K562 (cell line): Measurements from ENCODE around the gene PNPLA2. TPM values are rescaled to one million over a fixed set of nuclear protein-coding genes. Genes with fewer than 3 reads are reported as not detected.
A peak's percentile ranks its signal among the peaks of the same experiment; 100 is the strongest.

Experiments
- ARNT ChIP-seq, 2 experiments: fragments of 450-650 bp; IDR thresholded peaks; 2 replicates each; pipeline ENCODE4 v1.6.1; 2016; ENCODE audit warnings: mild to moderate bottlenecking in 1 of 2
- ATF1 ChIP-seq, 2 experiments: fragments of 450-650 bp in 1 of 2; IDR thresholded peaks; 2 replicates each; pipeline ENCODE4 v1.6.1; 2016; ENCODE audit warnings: missing compliant biosample characterization in 1 of 2, missing genetic modification characterization in 1 of 2
- CBFA2T3 ChIP-seq: fragments of 450-650 bp; IDR thresholded peaks from 2 replicates; pipeline ENCODE4 v1.6.1; 2017
- CREB1 ChIP-seq, 2 experiments: sonication (generic) in 1 of 2; formaldehyde crosslinking in 1 of 2; IDR thresholded peaks; 2 replicates each; pipeline versions ENCODE4 v1.6.1 to v1.8.0; 2012 to 2022; ENCODE audit warnings: inconsistent platforms in 1 of 2, mild to moderate bottlenecking in 1 of 2, missing genetic modification reagents in 1 of 2, moderate library complexity in 1 of 2
- ELF2 ChIP-seq: fragments of 250-450 bp; sonication (Bioruptor Pico); IDR thresholded peaks from 2 replicates; pipeline ENCODE4 v1.5.0; 2021; ENCODE audit warnings: mild to moderate bottlenecking
- FOXJ3 ChIP-seq: sonication (generic); formaldehyde crosslinking; IDR thresholded peaks from 2 replicates; pipeline ENCODE4 v1.4.0; 2020; ENCODE audit warnings: mild to moderate bottlenecking, missing genetic modification reagents
- IFI16 ChIP-seq: fragments of 250-450 bp; sonication (Bioruptor Pico); IDR thresholded peaks from 2 replicates; pipeline ENCODE4 v2.1.2; 2022; ENCODE audit warnings: mild to moderate bottlenecking, inconsistent platforms
- KDM1A ChIP-seq, 2 experiments: fragments of 450-650 bp; IDR thresholded peaks; 2 replicates each; pipeline ENCODE4 v1.6.1; 2016; ENCODE audit warnings: mild to moderate bottlenecking in 2 of 2
- LARP7 ChIP-seq: fragments of 450-650 bp; IDR thresholded peaks from 2 replicates; pipeline ENCODE4 v1.6.1; 2016
- MTA1 ChIP-seq: fragments of 450-650 bp; IDR thresholded peaks from 2 replicates; pipeline ENCODE4 v1.6.1; 2017; ENCODE audit warnings: borderline replicate concordance
- MYC ChIP-seq, 2 experiments: fragments of 250-450 bp in 1 of 2; sonication (Bioruptor Pico) in 1 of 2; IDR thresholded peaks; 2 replicates each; pipeline versions ENCODE4 v1.5.1 to v1.6.1; 2012 to 2021; ENCODE audit warnings: low read depth in 2 of 2, borderline replicate concordance in 1 of 2, improper control_type of control experiment in 1 of 2, low read length in 1 of 2, mild to moderate bottlenecking in 1 of 2, moderate library complexity in 1 of 2
- NFIX ChIP-seq: fragments of 250-450 bp; sonication (Bioruptor Pico); IDR thresholded peaks from 2 replicates; pipeline ENCODE4 v1.4.0; 2020; ENCODE audit warnings: low read depth, mild to moderate bottlenecking, moderate library complexity
- POLR2G ChIP-seq: fragments of 200-400 bp; formaldehyde crosslinking; IDR thresholded peaks from 2 replicates; pipeline ENCODE4 v1.6.1; 2017; ENCODE audit warnings: low read depth, mild to moderate bottlenecking, antibody characterized with exemption, low read length, moderate library complexity
- POLR3A ChIP-seq: IDR thresholded peaks from 2 replicates; pipeline ENCODE4 v1.6.1; 2011; ENCODE audit warnings: borderline replicate concordance, mild to moderate bottlenecking, moderate library complexity; ENCODE audit not compliant: insufficient read length, insufficient read depth; ENCODE audit errors: extremely low read depth
- SIN3A ChIP-seq, 2 experiments: fragments of 150-350 bp in 1 of 2; IDR thresholded peaks; 2 replicates each; pipeline ENCODE4 v1.6.1; 2011 to 2016; ENCODE audit warnings: borderline replicate concordance in 2 of 2, low read depth in 2 of 2, low read length in 2 of 2, mild to moderate bottlenecking in 2 of 2, moderate library complexity in 2 of 2; ENCODE audit not compliant: control insufficient read depth in 1 of 2
- SIRT6 ChIP-seq: IDR thresholded peaks from one replicate; pipeline ENCODE4 v1.6.1; 2012; ENCODE audit warnings: low read depth, mild to moderate bottlenecking, control low read depth, inconsistent platforms, low read length, moderate library complexity
- SMAD1 ChIP-seq: fragments of 150-350 bp; IDR thresholded peaks from 2 replicates; pipeline ENCODE4 v1.6.1; 2014; ENCODE audit warnings: low read length, low read depth; ENCODE audit not compliant: partially characterized antibody
- SP2 ChIP-seq: IDR thresholded peaks from 2 replicates; pipeline ENCODE4 v1.6.1; 2011; ENCODE audit warnings: mild to moderate bottlenecking, low read depth, low read length, moderate library complexity; ENCODE audit not compliant: poor library complexity, severe bottlenecking; ENCODE audit errors: extremely low read depth
- U2AF1 ChIP-seq: fragments of 200-400 bp; formaldehyde crosslinking; optimal IDR thresholded peaks from 2 replicates; pipeline ENCODE3; 2017; ENCODE audit warnings: mild to moderate bottlenecking, low read depth, low read length, moderate library complexity
- ZFX ChIP-seq: sonication (generic); formaldehyde crosslinking; IDR thresholded peaks from 2 replicates; pipeline ENCODE4 v1.8.0; 2022; ENCODE audit warnings: mild to moderate bottlenecking, missing genetic modification reagents, moderate library complexity
- ZNF274 ChIP-seq: IDR thresholded peaks from 2 replicates; pipeline ENCODE4 v1.6.1; 2011; ENCODE audit warnings: low read depth, mild to moderate bottlenecking, low read length, moderate library complexity, borderline replicate concordance
- ZNF77 ChIP-seq: fragments of 250-450 bp; sonication (Bioruptor Pico); IDR thresholded peaks from 2 replicates; pipeline ENCODE4 v1.5.0; 2020
- polyA plus RNA-seq, 8 experiments: library from polyadenylated mRNA; depleted of rRNA in 4 of 8; stranded (reverse) in 5 of 8; unstranded in 3 of 8; fragments of >200 nt; fragmentation: Nextera tagmentation in 2 of 8; fragmentation: Illumina TruSeq in 1 of 8; extraction: Ambion mirVana in 2 of 8; extraction: Trizol in 1 of 8; gene quantifications; 2 replicates each; pipeline versions ENCODE4 v1.2.1 to v1.2.3, GENCODE V29; 2011 to 2014; ENCODE audit warnings: inconsistent platforms in 1 of 8, missing spikeins in 1 of 8
- total RNA-seq, 7 experiments: library from RNA; depleted of rRNA in 6 of 7; stranded (reverse); fragments of >200 nt in 6 of 7; fragmentation: Illumina TruSeq in 2 of 7; extraction: Trizol in 2 of 7; gene quantifications; 2 replicates each; pipeline versions ENCODE4 v1.2.1 to v1.2.3, GENCODE V29; 2011 to 2021; ENCODE audit warnings: low replicate concordance in 1 of 7
- TF ChIP-seq, protein P1 (sequence below): IDR thresholded peaks from 2 replicates; pipeline ENCODE4 v1.6.1; 2011; ENCODE audit warnings: borderline replicate concordance, low read depth, mild to moderate bottlenecking, moderate library complexity, low read length; ENCODE audit not compliant: insufficient read depth, poor library complexity, severe bottlenecking
- TF ChIP-seq, protein P2 (sequence below): IDR thresholded peaks from 2 replicates; pipeline ENCODE4 v1.6.1; 2016; ENCODE audit warnings: missing genetic modification characterization, missing compliant biosample characterization

The PNPLA2 gene
- total and polyA plus RNA-seq, 9 of the 15 experiments (the other 6 are each of a cell fraction or from before 2014, with no cell fraction given) = 0.39 to 87.1 (median 8.4) TPM

DNA sequence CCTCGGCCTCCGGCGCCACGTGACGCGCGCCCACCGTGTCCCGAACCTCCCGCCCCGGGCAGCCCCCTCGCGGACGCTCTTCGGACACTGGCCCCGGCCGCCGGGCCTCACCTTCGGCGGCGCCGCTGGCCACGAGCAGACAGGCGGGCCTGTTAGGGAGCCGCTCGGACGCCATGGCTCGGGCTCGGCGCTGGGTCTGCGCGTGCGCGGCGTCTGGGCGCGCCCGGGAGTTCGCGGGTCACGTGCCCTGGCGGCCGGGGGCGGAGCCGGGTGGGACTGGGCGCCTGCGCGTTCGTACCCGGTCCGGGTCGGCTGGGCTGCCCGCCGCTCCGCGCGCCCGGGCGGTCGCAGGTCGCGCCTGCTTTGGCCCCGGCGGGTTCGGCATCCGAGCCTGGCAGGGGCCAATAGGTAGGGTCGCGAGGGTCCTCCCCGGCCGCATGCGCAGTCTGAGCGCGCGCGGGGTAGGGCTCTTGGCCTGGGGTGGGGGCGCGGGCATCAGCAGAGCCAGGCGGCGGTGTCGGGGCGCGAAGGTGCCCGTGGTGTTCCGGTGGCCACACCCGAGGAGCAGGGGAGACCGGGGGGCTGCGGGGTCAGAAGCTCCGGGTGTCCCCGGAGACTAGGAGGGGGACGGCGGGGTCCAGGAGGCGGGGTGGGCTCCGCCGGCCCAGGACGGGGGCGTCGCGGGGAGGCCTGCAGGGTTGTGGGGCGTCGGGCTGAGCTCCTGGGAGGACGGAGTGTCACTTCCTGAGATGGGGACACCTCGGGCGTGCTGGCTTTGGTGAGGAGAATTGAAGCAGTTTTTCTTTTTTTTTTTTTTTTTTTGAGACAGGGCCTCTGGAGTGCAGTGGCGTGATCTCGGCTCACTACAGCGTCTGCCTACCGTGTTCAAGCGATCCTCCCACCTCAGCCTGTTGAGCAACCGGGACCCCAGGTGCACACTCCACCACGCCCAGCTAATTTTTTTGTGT lies 41.1 kb upstream of the PNPLA2 start, which contains the start of gene GATD1 (continued):
- no peak for TF ChIP-seq SIRT6
- TF ChIP-seq KDM1A (IDR thresholded peaks at IDR 0.05) = no peak
- no peak for TF ChIP-seq IFI16
- TF ChIP-seq CREB1 (IDR thresholded peaks at IDR 0.05) = no peak
- peak; percentile 41; the same call in 1 of the 2 replicates for TF ChIP-seq CREB1 (CRISPR knock-in tag; IDR thresholded peaks at IDR 0.05)
- no peak for TF ChIP-seq MTA1
- TF ChIP-seq, protein P1, sequence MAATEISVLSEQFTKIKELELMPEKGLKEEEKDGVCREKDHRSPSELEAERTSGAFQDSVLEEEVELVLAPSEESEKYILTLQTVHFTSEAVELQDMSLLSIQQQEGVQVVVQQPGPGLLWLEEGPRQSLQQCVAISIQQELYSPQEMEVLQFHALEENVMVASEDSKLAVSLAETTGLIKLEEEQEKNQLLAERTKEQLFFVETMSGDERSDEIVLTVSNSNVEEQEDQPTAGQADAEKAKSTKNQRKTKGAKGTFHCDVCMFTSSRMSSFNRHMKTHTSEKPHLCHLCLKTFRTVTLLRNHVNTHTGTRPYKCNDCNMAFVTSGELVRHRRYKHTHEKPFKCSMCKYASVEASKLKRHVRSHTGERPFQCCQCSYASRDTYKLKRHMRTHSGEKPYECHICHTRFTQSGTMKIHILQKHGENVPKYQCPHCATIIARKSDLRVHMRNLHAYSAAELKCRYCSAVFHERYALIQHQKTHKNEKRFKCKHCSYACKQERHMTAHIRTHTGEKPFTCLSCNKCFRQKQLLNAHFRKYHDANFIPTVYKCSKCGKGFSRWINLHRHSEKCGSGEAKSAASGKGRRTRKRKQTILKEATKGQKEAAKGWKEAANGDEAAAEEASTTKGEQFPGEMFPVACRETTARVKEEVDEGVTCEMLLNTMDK = peak; percentile 20
- TF ChIP-seq ZFX (CRISPR knock-in tag) = peak; percentile 58; the same call in 1 of the 2 replicates
- TF ChIP-seq, protein P2, sequence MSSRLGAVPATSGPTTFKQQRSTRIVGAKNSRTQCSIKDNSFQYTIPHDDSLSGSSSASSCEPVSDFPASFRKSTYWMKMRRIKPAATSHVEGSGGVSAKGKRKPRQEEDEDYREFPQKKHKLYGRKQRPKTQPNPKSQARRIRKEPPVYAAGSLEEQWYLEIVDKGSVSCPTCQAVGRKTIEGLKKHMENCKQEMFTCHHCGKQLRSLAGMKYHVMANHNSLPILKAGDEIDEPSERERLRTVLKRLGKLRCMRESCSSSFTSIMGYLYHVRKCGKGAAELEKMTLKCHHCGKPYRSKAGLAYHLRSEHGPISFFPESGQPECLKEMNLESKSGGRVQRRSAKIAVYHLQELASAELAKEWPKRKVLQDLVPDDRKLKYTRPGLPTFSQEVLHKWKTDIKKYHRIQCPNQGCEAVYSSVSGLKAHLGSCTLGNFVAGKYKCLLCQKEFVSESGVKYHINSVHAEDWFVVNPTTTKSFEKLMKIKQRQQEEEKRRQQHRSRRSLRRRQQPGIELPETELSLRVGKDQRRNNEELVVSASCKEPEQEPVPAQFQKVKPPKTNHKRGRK (tag) = no peak
- TF ChIP-seq ATF1 (CRISPR knock-in tag; IDR thresholded peaks at IDR 0.05) = no peak
- no peak for TF ChIP-seq ATF1 (tag; IDR thresholded peaks at IDR 0.05)
- TF ChIP-seq FOXJ3 = no peak
- peak; percentile 63 to 73; a peak in 1 of 4 replicates for TF ChIP-seq SIN3A (IDR thresholded peaks at IDR 0.05; ENCODE audit: borderline replicate concordance in 2 of 2, control insufficient read depth in 1 of 2, low read depth in 2 of 2, low read length in 2 of 2)
- no peak for TF ChIP-seq POLR3A
- no peak for TF ChIP-seq ARNT (IDR thresholded peaks at IDR 0.05)
- no peak for TF ChIP-seq U2AF1
- TF ChIP-seq LARP7 = no peak
- TF ChIP-seq MYC (IDR thresholded peaks at IDR 0.05; ENCODE audit: low read depth, low read length) = peak; percentile 80; the same call in 1 of the 2 replicates
- no peak for TF ChIP-seq MYC (CRISPR knock-in tag; IDR thresholded peaks at IDR 0.05; ENCODE audit: borderline replicate concordance, low read depth)
- TF ChIP-seq SMAD1 = no peak
- TF ChIP-seq NFIX (CRISPR knock-in tag) = no peak
- TF ChIP-seq ZNF77 (CRISPR knock-in tag) = no peak
- no peak for TF ChIP-seq CBFA2T3
- no peak for TF ChIP-seq SP2
- TF ChIP-seq ZNF274 = no peak
- TF ChIP-seq POLR2G = peak; percentile 89
- no peak for TF ChIP-seq ELF2 (CRISPR knock-in tag)
